Transverse colon (tissue), 4 donors: ENCODE data around the gene RIOK3.

Experiments
- EP300 ChIP-seq: sonication (generic); formaldehyde crosslinking; IDR thresholded peaks from one replicate; pipeline ENCODE4 v1.6.1; 2017; ENCODE audit warnings: antibody characterized with exemption, low read depth
- POLR2A ChIP-seq: fragments of 450-650 bp; IDR thresholded peaks from one replicate; pipeline ENCODE4 v1.6.1; 2016; ENCODE audit warnings: antibody characterized with exemption, mild to moderate bottlenecking, moderate library complexity
- POLR2AphosphoS5 ChIP-seq, 3 donors: sonication (generic); formaldehyde crosslinking; IDR thresholded peaks; one replicate each; pipeline ENCODE4 v1.6.1; 2016; ENCODE audit warnings: antibody characterized with exemption in 3 of 3
- TF ChIP-seq, protein P1 (sequence below), 5 experiments: fragments of 200-600 bp in 3 of 5; fragments of 450-650 bp in 2 of 5; sonication (generic) in 3 of 5; IDR thresholded peaks; 1 replicate in 2 of 5; 2 replicates in 3 of 5; pipeline ENCODE4 v1.5.1; 2016 to 2017; ENCODE audit warnings: antibody characterized with exemption in 5 of 5, inconsistent platforms in 3 of 5, mild to moderate bottlenecking in 2 of 5, moderate library complexity in 1 of 5

DNA sequence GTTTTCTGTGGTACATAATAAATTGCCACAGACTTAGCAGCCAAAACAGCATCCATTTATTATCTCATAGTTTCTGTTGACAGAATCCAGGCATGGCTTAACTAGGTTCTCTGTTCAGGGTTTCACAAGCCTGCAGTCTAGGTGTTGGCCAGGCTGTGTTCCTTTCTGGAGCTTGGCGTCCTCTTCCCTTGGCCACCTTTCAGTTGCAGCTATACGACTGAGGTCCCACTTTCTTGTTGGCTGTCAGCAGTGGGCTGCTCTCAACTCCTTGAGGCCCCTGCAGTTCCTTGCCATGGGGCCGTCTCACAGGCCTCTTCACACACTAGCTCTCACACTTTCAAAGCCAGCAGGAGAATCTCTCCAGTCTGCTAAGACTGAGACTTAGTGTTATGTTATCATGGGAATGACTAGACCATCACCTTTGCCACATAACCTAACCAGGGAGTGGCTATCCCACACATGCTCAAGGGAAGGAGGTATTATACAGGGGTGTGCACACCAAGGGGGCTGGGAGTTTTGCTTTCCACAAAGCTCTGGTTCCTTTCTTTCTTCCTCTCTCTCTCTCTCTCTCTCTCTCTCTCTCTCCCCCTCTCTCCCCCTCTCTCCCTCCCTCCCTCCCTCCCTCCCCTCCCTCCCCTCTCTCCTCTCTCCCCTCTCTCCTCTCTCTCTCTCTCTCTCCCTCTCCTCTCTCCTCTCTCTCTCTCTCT, 15.8 kb downstream of the RIOK3 start:
- TF ChIP-seq, protein P1, sequence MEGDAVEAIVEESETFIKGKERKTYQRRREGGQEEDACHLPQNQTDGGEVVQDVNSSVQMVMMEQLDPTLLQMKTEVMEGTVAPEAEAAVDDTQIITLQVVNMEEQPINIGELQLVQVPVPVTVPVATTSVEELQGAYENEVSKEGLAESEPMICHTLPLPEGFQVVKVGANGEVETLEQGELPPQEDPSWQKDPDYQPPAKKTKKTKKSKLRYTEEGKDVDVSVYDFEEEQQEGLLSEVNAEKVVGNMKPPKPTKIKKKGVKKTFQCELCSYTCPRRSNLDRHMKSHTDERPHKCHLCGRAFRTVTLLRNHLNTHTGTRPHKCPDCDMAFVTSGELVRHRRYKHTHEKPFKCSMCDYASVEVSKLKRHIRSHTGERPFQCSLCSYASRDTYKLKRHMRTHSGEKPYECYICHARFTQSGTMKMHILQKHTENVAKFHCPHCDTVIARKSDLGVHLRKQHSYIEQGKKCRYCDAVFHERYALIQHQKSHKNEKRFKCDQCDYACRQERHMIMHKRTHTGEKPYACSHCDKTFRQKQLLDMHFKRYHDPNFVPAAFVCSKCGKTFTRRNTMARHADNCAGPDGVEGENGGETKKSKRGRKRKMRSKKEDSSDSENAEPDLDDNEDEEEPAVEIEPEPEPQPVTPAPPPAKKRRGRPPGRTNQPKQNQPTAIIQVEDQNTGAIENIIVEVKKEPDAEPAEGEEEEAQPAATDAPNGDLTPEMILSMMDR (IDR thresholded peaks at IDR 0.05): no peak
- TF ChIP-seq POLR2AphosphoS5 (IDR thresholded peaks at IDR 0.05): no peak
- TF ChIP-seq POLR2A: no peak
- no peak for TF ChIP-seq EP300
